MM.1S (cell line): ENCODE data around the gene WDR77.

ENCODE experiments used
- DNase-seq: peaks from one replicate; pipeline ENCODE4 v3.0.0-alpha.2; 2015
- H2AFZ ChIP-seq: fragments of 300-600 bp; sonication (generic); 2 replicates; pipeline ENCODE4 v1.6.0; 2016; ENCODE audit warnings: antibody characterized with exemption, low read length
- H3F3A ChIP-seq: fragments of 300-600 bp; sonication (generic); 2 replicates; pipeline ENCODE4 v1.6.1; 2016; ENCODE audit warnings: mild to moderate bottlenecking, antibody characterized with exemption, low read length, moderate library complexity, mixed read lengths; ENCODE audit not compliant: insufficient read depth
- H3K27ac ChIP-seq: fragments of 300-600 bp; sonication (generic); 2 replicates; pipeline ENCODE4 v1.5.1; 2016; ENCODE audit warnings: mild to moderate bottlenecking, low read length
- H3K27me3 ChIP-seq: fragments of 300-600 bp; sonication (generic); replicated peaks from 2 replicates; pipeline ENCODE4 v1.6.0; 2016; ENCODE audit warnings: low read length; ENCODE audit not compliant: insufficient read depth
- H3K36me3 ChIP-seq: fragments of 300-600 bp; sonication (generic); replicated peaks from 2 replicates; pipeline ENCODE4 v1.6.1; 2016; ENCODE audit warnings: mild to moderate bottlenecking, low read length, mixed read lengths; ENCODE audit not compliant: insufficient read depth
- H3K4me1 ChIP-seq: fragments of 300-600 bp; sonication (generic); 2 replicates; pipeline ENCODE4 v1.6.1; 2016; ENCODE audit warnings: low read length, mixed read lengths
- H3K4me2 ChIP-seq: fragments of 300-600 bp; sonication (generic); 2 replicates; pipeline ENCODE4 v1.6.0; 2016; ENCODE audit warnings: low read depth, low read length
- H3K4me3 ChIP-seq: fragments of 300-600 bp; sonication (generic); 2 replicates; pipeline ENCODE4 v1.5.1; 2016; ENCODE audit warnings: low read length, mixed read lengths
- H3K79me2 ChIP-seq: fragments of 300-600 bp; sonication (generic); 2 replicates; pipeline ENCODE4 v1.6.1; 2016; ENCODE audit warnings: mixed run types, low read length, mixed read lengths
- H3K9ac ChIP-seq: fragments of 300-600 bp; sonication (generic); 2 replicates; pipeline ENCODE4 v1.6.1; 2016; ENCODE audit warnings: low read length, mixed read lengths
- H3K9me2 ChIP-seq: fragments of 300-600 bp; sonication (generic); replicated peaks from 2 replicates; pipeline ENCODE4 v1.6.1; 2016; ENCODE audit warnings: mild to moderate bottlenecking, low read length, mixed read lengths; ENCODE audit not compliant: insufficient read depth
- H3K9me3 ChIP-seq: fragments of 300-600 bp; sonication (generic); replicated peaks from 2 replicates; pipeline ENCODE4 v1.6.1; 2016; ENCODE audit warnings: mild to moderate bottlenecking, low read length, mixed read lengths; ENCODE audit not compliant: insufficient read depth
- H4K20me1 ChIP-seq: fragments of 300-600 bp; sonication (generic); 2 replicates; pipeline ENCODE4 v1.6.1; 2016; ENCODE audit warnings: mild to moderate bottlenecking, low read length, moderate library complexity, mixed read lengths; ENCODE audit not compliant: insufficient read depth
- CTCF ChIP-seq: fragments of 300-600 bp; sonication (generic); IDR thresholded peaks from 2 replicates; pipeline ENCODE4 v1.5.1; 2016; ENCODE audit warnings: antibody characterized with exemption, low read length, mixed read lengths
- EZH2 ChIP-seq: fragments of 300-600 bp; sonication (generic); optimal IDR thresholded peaks from 2 replicates; pipeline ENCODE3; 2017; ENCODE audit warnings: low read depth, mild to moderate bottlenecking, antibody characterized with exemption, low read length, mixed read lengths
- EZH2phosphoT487 ChIP-seq: fragments of 300-600 bp; sonication (generic); IDR thresholded peaks from 2 replicates; pipeline ENCODE4 v1.6.1; 2018; ENCODE audit warnings: antibody characterized with exemption, low read length

WDR77 gene

GRCh38 chr1:111474106-111474505 is 25.1 kb upstream of the WDR77 start:
- TF ChIP-seq EZH2phosphoT487: no peak
- TF ChIP-seq EZH2: no peak
- no peak for TF ChIP-seq CTCF
- Histone ChIP-seq H3K4me2 (no peak overlapping the region), H3K9ac (no peak overlapping the region)

DNA sequence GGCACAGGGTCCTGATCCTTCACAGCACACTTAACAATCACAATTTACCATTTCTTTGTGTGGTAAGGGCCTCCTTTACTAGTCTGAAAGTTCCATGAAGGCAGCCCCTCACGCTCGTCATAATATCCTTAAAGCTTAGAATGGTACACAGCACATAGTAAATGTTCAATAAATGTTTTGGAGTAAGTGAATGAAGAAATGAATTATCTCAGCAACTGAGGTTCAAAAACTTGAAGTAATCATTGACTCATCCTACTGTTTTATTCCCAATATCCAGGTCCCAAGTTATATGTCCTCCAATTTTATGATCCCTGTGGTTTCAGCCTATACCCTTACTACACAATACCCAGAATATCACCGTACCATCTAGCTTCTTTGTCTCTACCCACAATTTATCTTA is 22.5 kb upstream of the WDR77 start:
- no peak for TF ChIP-seq EZH2phosphoT487
- no peak for TF ChIP-seq EZH2
- TF ChIP-seq CTCF: no peak
- Histone ChIP-seq H3K9me2 (no peaks in the 10 kb centered on the region), H3K4me2 (no peak overlapping the region), H2AFZ (no peak overlapping the region), H3K27me3 (peaks cover 8% of the 10 kb centered on the region), H3K4me3 (no peak overlapping the region), H3K79me2 (no peaks in the 10 kb centered on the region), H3K27ac (no peak overlapping the region), H3K9me3 (no peaks in the 10 kb centered on the region), H3K36me3 (no peaks in the 10 kb centered on the region), H4K20me1 (no peaks in the 10 kb centered on the region), H3K9ac (no peak overlapping the region), H3K4me1 (peaks cover 5% of the 10 kb centered on the region; the same call in 1 of the 2 replicates), H3F3A (no peaks in the 10 kb centered on the region)
- no peak for DNase-seq

More at GRCh38 chr1:111474106-111474505, 25.1 kb upstream of the WDR77 start:
- H3K9me2 ChIP-seq: no peaks in the 10 kb centered on the region
- no peaks in the 10 kb centered on the region for H3K79me2 ChIP-seq
- peaks cover 14% of the 10 kb centered on the region for H3K4me1 ChIP-seq
- DNase-seq: no peak
- no peaks in the 10 kb centered on the region for H3K36me3 ChIP-seq
- no peak overlapping the region for H3K4me3 ChIP-seq
- H2AFZ ChIP-seq: no peak overlapping the region
- H4K20me1 ChIP-seq: no peaks in the 10 kb centered on the region
- H3K27me3 ChIP-seq: peaks cover 23% of the 10 kb centered on the region
- no peaks in the 10 kb centered on the region for H3K9me3 ChIP-seq
- no peak overlapping the region for H3K27ac ChIP-seq
- H3F3A ChIP-seq: no peaks in the 10 kb centered on the region

DNA sequence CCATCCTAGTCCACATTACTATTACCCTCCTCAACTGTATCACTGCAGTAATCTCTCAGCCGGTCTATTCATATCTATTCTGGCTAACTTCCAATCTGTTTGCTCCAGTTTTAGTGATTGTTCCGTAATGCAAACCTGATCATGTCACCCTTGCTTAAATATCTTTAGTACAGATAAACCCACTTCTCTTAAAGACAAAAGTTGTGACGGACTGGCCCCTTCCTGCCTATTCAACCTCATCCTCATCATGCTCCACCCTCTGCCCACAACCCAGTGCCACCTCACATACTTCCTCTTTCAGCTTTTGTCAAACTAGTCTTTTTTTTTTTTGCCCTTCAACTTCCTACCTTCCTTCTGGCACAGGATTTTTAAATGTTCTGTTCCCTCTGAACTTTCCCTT is 22.0 kb upstream of the WDR77 start:
- Histone ChIP-seq H4K20me1 (no peaks in the 10 kb centered on the region), H3K4me2 (no peak overlapping the region), H3K9me2 (no peaks in the 10 kb centered on the region), H3K9ac (no peak overlapping the region), H3K9me3 (no peaks in the 10 kb centered on the region), H3K27me3 (peaks cover 7% of the 10 kb centered on the region), H2AFZ (no peak overlapping the region), H3K4me3 (no peak overlapping the region), H3K4me1 (no peaks in the 10 kb centered on the region), H3K36me3 (no peaks in the 10 kb centered on the region), H3K79me2 (no peaks in the 10 kb centered on the region), H3F3A (no peaks in the 10 kb centered on the region), H3K27ac (no peak overlapping the region)
- DNase-seq: no peak
- no peak for TF ChIP-seq EZH2
- TF ChIP-seq CTCF: no peak
- no peak for TF ChIP-seq EZH2phosphoT487
